GM18498 (cell line): ENCODE results near the gene SNX1.
"Not testable (repeated sequence)": the region's sequence is repeated elsewhere in the genome, so short reads cannot be mapped to it uniquely, and the experiment has no call there.

Experiments
- ATAC-seq: cut with Tn5 transposase; IDR thresholded peaks from one replicate; pipeline ENCODE4 v1.9.1; 2021; ENCODE audit warnings: mild to moderate bottlenecking, moderate library complexity; ENCODE audit not compliant: unreplicated experiment

Gene SNX1

GRCh38 chr15:64112073-64112772 is 16.4 kb downstream of the SNX1 start:
- ATAC-seq, result no peak

- no peak for ATAC-seq
These were observed 17.1 kb downstream of the SNX1 start for GRCh38 chr15:64112904-64113303.

GRCh38 chr15:64117759-64118487 is 22.1 kb downstream of the SNX1 start:
- ATAC-seq, result no peak

- ATAC-seq, result not testable (repeated sequence)
These were observed 24.5 kb downstream of the SNX1 start for GRCh38 chr15:64120322-64120721.

GRCh38 chr15:64121614-64122013 is 25.8 kb downstream of the SNX1 start:
- ATAC-seq, result no peak

- no peak for ATAC-seq
These were observed 26.7 kb downstream of the SNX1 start for GRCh38 chr15:64122444-64122843.

GRCh38 chr15:64122936-64123351 is 27.2 kb downstream of the SNX1 start:
- no peak for ATAC-seq

GRCh38 chr15:64125978-64126377 is 30.2 kb downstream of the SNX1 start:
- no peak for ATAC-seq

- ATAC-seq, result no peak
These were observed 31.9 kb downstream of the SNX1 start for GRCh38 chr15:64127521-64128270.

GRCh38 chr15:64130159-64130558 is 34.4 kb downstream of the SNX1 start:
- ATAC-seq, result no peak

GRCh38 chr15:64131547-64131946 is 35.8 kb downstream of the SNX1 start:
- ATAC-seq, result no peak

GRCh38 chr15:64132217-64132616 is 36.4 kb downstream of the SNX1 start:
- no peak for ATAC-seq

- ATAC-seq, result no peak
These were observed 38.0 kb downstream of the SNX1 start for GRCh38 chr15:64133623-64134344.

GRCh38 chr15:64134345-64134829 is 38.6 kb downstream of the SNX1 start:
- no peak for ATAC-seq

GRCh38 chr15:64136347-64136746 is 40.6 kb downstream of the SNX1 start:
- no peak for ATAC-seq

GRCh38 chr15:64137226-64137833 is 41.5 kb downstream of the SNX1 start:
- no peak for ATAC-seq

- no peak for ATAC-seq
These were observed 42.7 kb downstream of the SNX1 start for GRCh38 chr15:64138331-64138941.

- ATAC-seq, result no peak
These were observed 46.2 kb downstream of the SNX1 start for GRCh38 chr15:64141798-64142512.

- no peak for ATAC-seq
These were observed 47.5 kb downstream of the SNX1 start for GRCh38 chr15:64143276-64143675.
